Muscle layer of colon (tissue), 2 donors: ENCODE data around the gene PIP4K2C.

ENCODE experiments used
- H3K27ac ChIP-seq: one replicate; pipeline ENCODE4 v1.7.0; 2013; ENCODE audit warnings: low read depth, mild to moderate bottlenecking, low read length, moderate library complexity
- H3K27me3 ChIP-seq, 2 donors: one replicate each; pipeline ENCODE4 v1.7.0; 2013; ENCODE audit warnings: low read length in 2 of 2, mild to moderate bottlenecking in 2 of 2; ENCODE audit not compliant: insufficient read depth in 2 of 2, control insufficient read depth in 1 of 2
- H3K36me3 ChIP-seq: one replicate; pipeline ENCODE4 v1.7.0; 2013; ENCODE audit warnings: mild to moderate bottlenecking, low read length; ENCODE audit not compliant: insufficient read depth
- H3K4me1 ChIP-seq: one replicate; pipeline ENCODE4 v1.7.0; 2013; ENCODE audit warnings: mild to moderate bottlenecking, low read length; ENCODE audit not compliant: insufficient read depth
- H3K4me3 ChIP-seq, 2 donors: one replicate each; pipeline ENCODE4 v1.7.0; 2013; ENCODE audit warnings: low read length in 2 of 2, low read depth in 1 of 2, mild to moderate bottlenecking in 1 of 2, moderate library complexity in 1 of 2
- H3K9ac ChIP-seq: one replicate; pipeline ENCODE4 v1.7.0; 2013; ENCODE audit warnings: low read length
- H3K9me3 ChIP-seq: one replicate; pipeline ENCODE4 v1.7.0; 2013; ENCODE audit warnings: mild to moderate bottlenecking, low read length
- donor health status: abdominal sarcoma.
- donor health status: Adenocarcinoma of cecum.

The PIP4K2C gene

GRCh38 chr12:57590864-57591781 is at the start of gene PIP4K2C:
PIP4K2C (plus strand) TSS chr12:57591192; CDS start chr12:57591290, 98 bp downstream.
- Histone ChIP-seq H3K27ac (peak within 1 kb of the TSS; percentile 90), H3K4me3 (peak within 1 kb of the TSS; percentile 91 to 99), H3K36me3 (peaks cover 11% of the 10 kb centered on the region), H3K27me3 (no peaks in the 10 kb centered on the region), H3K9me3 (no peaks in the 10 kb centered on the region), H3K4me1 (peaks cover 14% of the 10 kb centered on the region), H3K9ac (peak within 1 kb of the TSS; percentile 68)

- H3K9me3 ChIP-seq, result no peaks in the 10 kb centered on the region
- no peak overlapping the region for H3K27ac ChIP-seq
- H3K4me3 ChIP-seq, result no peak overlapping the region
- H3K9ac ChIP-seq, result no peak overlapping the region
- H3K4me1 ChIP-seq, result peaks cover 18% of the 10 kb centered on the region
- no peaks in the 10 kb centered on the region for H3K27me3 ChIP-seq
- peaks cover 29% of the 10 kb centered on the region for H3K36me3 ChIP-seq
Measured at GRCh38 chr12:57541717-57542116, 49.3 kb upstream of the PIP4K2C start.

DNA sequence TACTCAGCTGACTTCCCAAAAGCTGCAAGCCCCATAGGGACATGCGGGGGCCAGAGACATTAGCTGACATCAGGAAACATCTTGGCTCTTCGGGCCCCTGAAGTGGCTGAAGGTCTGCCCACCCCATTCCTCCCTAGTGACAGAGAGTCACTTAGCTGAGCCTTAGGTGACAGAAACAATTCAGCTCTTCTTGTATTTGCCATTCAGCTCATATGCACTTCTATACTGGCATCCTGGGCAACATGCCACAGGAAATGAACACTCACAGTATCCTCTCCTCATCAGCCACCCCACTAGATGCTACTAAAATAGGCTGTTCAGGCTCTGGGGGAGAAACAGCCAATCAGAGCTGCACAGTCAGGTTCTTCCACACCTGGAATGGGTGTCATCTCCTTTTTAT is 47.4 kb upstream of the PIP4K2C start:
- Histone ChIP-seq H3K27ac (no peak overlapping the region), H3K27me3 (peaks cover 0 to under 1% of the 10 kb centered on the region in 2 donors), H3K36me3 (peaks cover 20% of the 10 kb centered on the region), H3K9me3 (no peaks in the 10 kb centered on the region), H3K9ac (no peak overlapping the region), H3K4me3 (no peak overlapping the region), H3K4me1 (peaks cover 25% of the 10 kb centered on the region)

DNA sequence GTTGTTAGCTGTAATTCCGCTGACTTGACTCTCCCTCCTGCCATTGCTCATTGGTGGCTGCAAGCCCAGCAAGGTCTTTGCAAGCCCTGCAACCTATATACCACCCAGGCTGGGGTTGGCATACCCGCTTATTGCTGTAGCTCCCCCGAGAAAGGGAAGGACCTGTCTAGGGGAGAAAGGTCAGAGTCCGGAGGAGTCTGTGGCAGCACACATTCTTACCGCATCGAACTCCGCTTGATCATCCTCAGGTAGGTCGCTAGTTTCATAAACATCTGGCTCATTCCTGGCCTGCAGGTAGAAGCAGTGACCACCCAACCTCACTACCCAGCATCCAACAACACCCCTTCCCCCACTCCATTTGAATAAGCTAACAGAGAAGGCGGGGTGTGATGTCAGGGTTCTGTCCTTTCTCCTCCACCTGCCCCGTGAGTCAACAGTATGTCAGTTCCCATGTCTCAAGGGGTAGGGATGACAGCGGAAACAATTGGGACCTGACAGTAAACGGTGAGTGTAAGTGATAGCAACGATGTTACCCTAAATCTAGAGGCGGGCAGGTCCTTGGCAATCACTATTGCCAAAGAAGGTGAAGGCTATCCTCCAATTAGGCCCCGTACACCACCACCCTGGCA is 45.1 kb upstream of the PIP4K2C start:
- peaks cover 6 to 20% of the 10 kb centered on the region in 2 donors for H3K27me3 ChIP-seq
- H3K4me3 ChIP-seq, result peak overlapping the region; percentile 60 to 97
- peaks cover 32% of the 10 kb centered on the region for H3K4me1 ChIP-seq
- no peaks in the 10 kb centered on the region for H3K9me3 ChIP-seq
- peak overlapping the region; percentile 97 for H3K27ac ChIP-seq
- H3K36me3 ChIP-seq, result peaks cover 10% of the 10 kb centered on the region
- H3K9ac ChIP-seq, result peak overlapping the region; percentile 93

DNA sequence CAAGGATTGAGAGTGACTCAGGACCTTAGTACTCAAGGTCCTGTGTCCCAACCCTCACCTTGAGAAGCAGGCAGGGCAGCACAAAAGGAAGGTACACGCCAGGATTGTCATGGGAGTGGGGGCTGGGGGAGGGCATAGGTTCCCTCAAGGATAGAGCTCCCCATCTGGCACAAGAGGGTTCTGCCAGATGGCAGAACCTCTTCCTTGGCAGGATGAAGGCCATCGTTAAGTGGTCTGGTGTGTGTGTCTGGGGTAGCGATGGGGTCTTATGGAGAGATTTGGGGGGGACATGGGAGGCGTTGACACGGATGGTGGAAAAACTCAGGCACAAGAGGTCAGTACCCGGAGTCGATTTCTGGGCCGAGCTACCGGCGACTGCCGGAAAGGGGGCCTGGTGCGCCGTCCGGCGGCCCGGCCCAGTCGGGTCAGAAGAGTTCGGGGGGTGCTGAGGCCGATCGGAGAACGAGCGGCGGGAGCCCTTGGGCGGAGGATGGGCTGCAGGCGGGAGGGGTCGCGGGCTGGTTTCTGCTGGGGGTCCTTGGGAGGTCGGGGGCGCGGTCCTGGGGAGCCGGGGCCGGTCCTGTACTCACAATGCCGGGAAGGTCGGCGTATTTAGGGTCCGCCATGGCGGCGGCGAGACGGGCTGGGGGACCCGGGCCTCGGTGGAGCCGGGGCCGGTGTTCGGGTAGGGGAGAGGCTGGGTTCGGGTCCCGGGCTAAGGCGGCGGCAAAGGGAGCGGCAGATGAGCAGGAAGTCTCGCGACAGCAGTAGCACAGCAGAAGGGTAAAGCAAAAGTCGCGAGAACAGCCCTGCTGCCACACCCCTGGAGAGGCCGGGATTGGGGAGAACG is 44.3 kb upstream of the PIP4K2C start, which contains the start of gene DCTN2:
Gene DCTN2 (minus strand): TSS at position 755 of the 850 bp plus-strand sequence. CDS start 129 bp downstream, at position 626.
- H3K27me3 ChIP-seq, result peaks cover 6 to 20% of the 10 kb centered on the region in 2 donors
- H3K9ac ChIP-seq, result peak within 1 kb of the TSS; percentile 93
- H3K27ac ChIP-seq, result peak within 1 kb of the TSS; percentile 97
- peak within 1 kb of the TSS; percentile 60 to 97 for H3K4me3 ChIP-seq
- peaks cover 32% of the 10 kb centered on the region for H3K4me1 ChIP-seq
- peaks cover 3% of the 10 kb centered on the region for H3K36me3 ChIP-seq
- H3K9me3 ChIP-seq, result no peaks in the 10 kb centered on the region

GRCh38 chr12:57547288-57548012 is 43.5 kb upstream of the PIP4K2C start:
- peaks cover 32% of the 10 kb centered on the region for H3K4me1 ChIP-seq
- H3K36me3 ChIP-seq, result no peaks in the 10 kb centered on the region
- H3K9ac ChIP-seq, result peak overlapping the region; percentile 93
- H3K9me3 ChIP-seq, result no peaks in the 10 kb centered on the region
- H3K27ac ChIP-seq, result no peak overlapping the region
- peak overlapping the region; percentile 60 to 97 for H3K4me3 ChIP-seq
- H3K27me3 ChIP-seq, result peaks cover 6 to 20% of the 10 kb centered on the region in 2 donors

- no peak overlapping the region for H3K4me3 ChIP-seq
- H3K9me3 ChIP-seq, result no peaks in the 10 kb centered on the region
- no peaks in the 10 kb centered on the region for H3K36me3 ChIP-seq
- no peak overlapping the region for H3K27ac ChIP-seq
- H3K9ac ChIP-seq, result no peak overlapping the region
- peaks cover 6 to 20% of the 10 kb centered on the region in 2 donors for H3K27me3 ChIP-seq
- peaks cover 32% of the 10 kb centered on the region for H3K4me1 ChIP-seq
Measured at GRCh38 chr12:57548013-57548315, 43.0 kb upstream of the PIP4K2C start.

DNA sequence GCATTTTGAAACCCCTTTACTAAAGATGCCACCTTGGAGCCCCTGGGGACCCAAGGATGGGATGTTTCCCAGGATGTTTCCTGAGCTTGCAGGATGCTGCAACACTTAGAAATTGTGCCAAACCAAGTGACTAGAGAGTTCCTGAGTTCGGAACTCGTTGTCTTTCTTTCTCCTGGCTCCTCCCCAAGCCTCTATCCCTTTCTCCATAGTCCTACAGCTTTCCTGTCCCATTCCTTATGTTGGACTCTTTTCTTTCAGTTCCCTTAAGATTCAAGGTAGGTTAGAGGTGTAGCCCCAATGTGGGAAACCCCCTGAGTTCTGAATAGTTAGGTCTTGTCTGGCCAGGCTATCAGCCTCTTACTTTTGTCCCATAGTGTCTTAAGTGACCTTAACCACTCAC is 42.5 kb upstream of the PIP4K2C start:
- Histone ChIP-seq H3K9ac (no peak overlapping the region), H3K9me3 (no peaks in the 10 kb centered on the region), H3K4me1 (peaks cover 32% of the 10 kb centered on the region), H3K4me3 (no peak overlapping the region), H3K27ac (no peak overlapping the region), H3K27me3 (peaks cover 6 to 20% of the 10 kb centered on the region in 2 donors), H3K36me3 (no peaks in the 10 kb centered on the region)

GRCh38 chr12:57549203-57549908 is 41.6 kb upstream of the PIP4K2C start:
- Histone ChIP-seq H3K27ac (no peak overlapping the region), H3K27me3 (peaks cover 6 to 20% of the 10 kb centered on the region in 2 donors), H3K4me3 (peak overlapping the region; percentile 47 to 60), H3K9me3 (no peaks in the 10 kb centered on the region), H3K9ac (no peak overlapping the region), H3K4me1 (peaks cover 28% of the 10 kb centered on the region), H3K36me3 (no peaks in the 10 kb centered on the region)

GRCh38 chr12:57549909-57550640 is 40.9 kb upstream of the PIP4K2C start, which contains the start of gene KIF5A:
KIF5A (plus strand) TSS chr12:57550044; CDS start chr12:57550272, 228 bp downstream.
- peak within 1 kb of the TSS; percentile 47 to 60 for H3K4me3 ChIP-seq
- H3K27ac ChIP-seq, result no peak within 1 kb of the TSS
- H3K9me3 ChIP-seq, result no peaks in the 10 kb centered on the region
- H3K4me1 ChIP-seq, result peaks cover 27% of the 10 kb centered on the region
- H3K36me3 ChIP-seq, result no peaks in the 10 kb centered on the region
- H3K9ac ChIP-seq, result no peak within 1 kb of the TSS
- H3K27me3 ChIP-seq, result peaks cover 6 to 20% of the 10 kb centered on the region in 2 donors
